Measurements from ENCODE around the gene ARL5A. TPM values are rescaled to one million over a fixed set of nuclear protein-coding genes. Genes with fewer than 3 reads are reported as not detected.

ARL5A gene
- total RNA-seq, 1 donor from 2014 or later, result 51.0 TPM

GRCh38 chr2:151840216-151841046, 12.2 kb upstream of the ARL5A start:
- H3K4me3 Mint-ChIP-seq, result no peak overlapping the region
- no peak overlapping the region for H3K27ac Mint-ChIP-seq
- H3K9me3 Mint-ChIP-seq, result no peaks in the 10 kb centered on the region
- H3K27me3 Mint-ChIP-seq, result no peaks in the 10 kb centered on the region
- CTCF ChIA-PET, result no interaction called here
- DNase-seq, result no peak
- POLR2A ChIA-PET, result interaction anchor here (0.6 to 2.2 kb wide), 6 partner anchors 12 to 886 kb away, joined by 3 to 6 read pairs (median 3); partner anchors contain the start of gene ARL5A
- peaks cover 31% of the 10 kb centered on the region for H3K4me1 Mint-ChIP-seq
- intact Hi-C loops (cut with micrococcal nuclease), result no loop called here
- TF ChIP-seq, protein P1, sequence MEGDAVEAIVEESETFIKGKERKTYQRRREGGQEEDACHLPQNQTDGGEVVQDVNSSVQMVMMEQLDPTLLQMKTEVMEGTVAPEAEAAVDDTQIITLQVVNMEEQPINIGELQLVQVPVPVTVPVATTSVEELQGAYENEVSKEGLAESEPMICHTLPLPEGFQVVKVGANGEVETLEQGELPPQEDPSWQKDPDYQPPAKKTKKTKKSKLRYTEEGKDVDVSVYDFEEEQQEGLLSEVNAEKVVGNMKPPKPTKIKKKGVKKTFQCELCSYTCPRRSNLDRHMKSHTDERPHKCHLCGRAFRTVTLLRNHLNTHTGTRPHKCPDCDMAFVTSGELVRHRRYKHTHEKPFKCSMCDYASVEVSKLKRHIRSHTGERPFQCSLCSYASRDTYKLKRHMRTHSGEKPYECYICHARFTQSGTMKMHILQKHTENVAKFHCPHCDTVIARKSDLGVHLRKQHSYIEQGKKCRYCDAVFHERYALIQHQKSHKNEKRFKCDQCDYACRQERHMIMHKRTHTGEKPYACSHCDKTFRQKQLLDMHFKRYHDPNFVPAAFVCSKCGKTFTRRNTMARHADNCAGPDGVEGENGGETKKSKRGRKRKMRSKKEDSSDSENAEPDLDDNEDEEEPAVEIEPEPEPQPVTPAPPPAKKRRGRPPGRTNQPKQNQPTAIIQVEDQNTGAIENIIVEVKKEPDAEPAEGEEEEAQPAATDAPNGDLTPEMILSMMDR (IDR thresholded peaks at IDR 0.05), result no peak
- no peaks in the 10 kb centered on the region for H3K36me3 Mint-ChIP-seq (ENCODE audit: low read depth)
- peak; percentile 58 for ATAC-seq (ENCODE audit: low read depth)

- no peak overlapping the region for H3K27ac Mint-ChIP-seq
- POLR2A ChIA-PET, result interaction anchor here (1.8 kb wide), 1 partner anchor 10 kb away, joined by 6 read pairs; the partner anchor contains the start of gene ARL5A
- ATAC-seq (ENCODE audit: low read depth), result no peak
- H3K4me1 Mint-ChIP-seq, result peaks cover 23% of the 10 kb centered on the region
- no peaks in the 10 kb centered on the region for H3K27me3 Mint-ChIP-seq
- DNase-seq, result no peak
- TF ChIP-seq, protein P1 (IDR thresholded peaks at IDR 0.05), result no peak
- no peak overlapping the region for H3K4me3 Mint-ChIP-seq
- H3K36me3 Mint-ChIP-seq (ENCODE audit: low read depth), result no peaks in the 10 kb centered on the region
- no peaks in the 10 kb centered on the region for H3K9me3 Mint-ChIP-seq
- CTCF ChIA-PET, result no interaction called here
- intact Hi-C loops (cut with micrococcal nuclease), result no loop called here
Observed at GRCh38 chr2:151837926-151838325, 9.7 kb upstream of the ARL5A start.

- ATAC-seq (ENCODE audit: low read depth), result peak; percentile 31
- TF ChIP-seq, protein P1 (IDR thresholded peaks at IDR 0.05), result no peak
- intact Hi-C loops (cut with micrococcal nuclease), result no loop called here
- Mint-ChIP-seq H3K27ac (no peak overlapping the region), H3K27me3 (no peaks in the 10 kb centered on the region), H3K4me3 (no peak overlapping the region), H3K9me3 (no peaks in the 10 kb centered on the region), H3K36me3 (ENCODE audit: low read depth) (no peaks in the 10 kb centered on the region), H3K4me1 (peaks cover 18% of the 10 kb centered on the region)
- DNase-seq, result no peak
- ChIA-PET POLR2A (interaction anchor here (0.9 kb wide), 1 partner anchor 342 kb away, joined by 3 read pairs; no protein-coding TSS in a partner anchor), CTCF (no interaction called here)
Observed at GRCh38 chr2:151833984-151834383, 5.8 kb upstream of the ARL5A start.

DNA sequence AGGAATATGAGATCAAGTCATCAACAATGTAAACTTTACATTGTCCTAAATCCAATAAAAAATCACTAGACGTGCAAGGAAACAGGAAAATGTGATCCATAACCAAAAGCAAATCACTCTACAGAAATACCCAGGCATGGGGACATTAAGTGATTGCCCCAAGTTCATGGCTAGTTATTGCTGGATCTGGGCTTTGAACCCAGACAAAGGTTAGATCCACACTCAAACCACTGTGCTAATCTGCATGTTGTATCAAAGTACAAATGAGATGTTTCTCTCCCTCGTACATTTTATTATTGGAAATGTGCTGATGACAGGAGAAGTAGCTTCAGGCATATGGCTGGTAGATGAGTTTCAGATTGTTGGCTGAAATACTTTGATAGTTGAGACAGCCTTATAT, 2.7 kb upstream of the ARL5A start:
- no peak overlapping the region for H3K27ac Mint-ChIP-seq
- intact Hi-C loops (cut with micrococcal nuclease), result no loop called here
- no peaks in the 10 kb centered on the region for H3K9me3 Mint-ChIP-seq
- DNase-seq, result no peak
- no peak overlapping the region for H3K4me3 Mint-ChIP-seq
- ChIA-PET CTCF (no interaction called here), POLR2A (interaction anchor here (0.6 kb wide), 1 partner anchor 341 kb away, joined by 3 read pairs; no protein-coding TSS in a partner anchor)
- no peak for ATAC-seq (ENCODE audit: low read depth)
- H3K4me1 Mint-ChIP-seq, result peaks cover 42% of the 10 kb centered on the region
- no peaks in the 10 kb centered on the region for H3K27me3 Mint-ChIP-seq
- TF ChIP-seq, protein P1 (IDR thresholded peaks at IDR 0.05), result no peak
- peaks cover 2% of the 10 kb centered on the region for H3K36me3 Mint-ChIP-seq (ENCODE audit: low read depth)

- Mint-ChIP-seq H3K27me3 (no peaks in the 10 kb centered on the region), H3K9me3 (no peaks in the 10 kb centered on the region), H3K36me3 (ENCODE audit: low read depth) (peaks cover 2% of the 10 kb centered on the region), H3K27ac (peak overlapping the region; percentile 93), H3K4me3 (peak overlapping the region; percentile 83), H3K4me1 (peaks cover 46% of the 10 kb centered on the region)
- intact Hi-C loops (cut with micrococcal nuclease), result loop anchor here (1.0 to 5.0 kb wide), 8 partner anchors 14 to 888 kb away; partner anchors contain the start of genes NMI, PRPF40A and STAM2
- no peak for ATAC-seq (ENCODE audit: low read depth)
- TF ChIP-seq, protein P1 (IDR thresholded peaks at IDR 0.05), result no peak
- DNase-seq, result no peak
- CTCF ChIA-PET, result interaction anchor here (1.0 to 1.5 kb wide), 2 partner anchors 20 to 196 kb away, joined by 3 to 6 read pairs; no protein-coding TSS in a partner anchor
- POLR2A ChIA-PET, result interaction anchor here (0.8 to 3.3 kb wide), 18 partner anchors 9 to 888 kb away, joined by 3 to 25 read pairs (median 5); partner anchors contain the start of genes PRPF40A, RBM43 and STAM2
Observed at GRCh38 chr2:151828890-151829324, 686 bp upstream of the ARL5A start.
